ENCODE results near the gene TMEM131.

TMEM131 gene

GRCh38 chr2:97983134-97983533 is 12.6 kb downstream of the TMEM131 start:
- no peaks in the 10 kb centered on the region for H3K27me3 ChIP-seq (replicated peaks; ENCODE audit: control insufficient read depth, insufficient read depth, low read length)
- H3K36me3 ChIP-seq (ENCODE audit: control insufficient read depth, insufficient read depth, low read length) = no peaks in the 10 kb centered on the region; the same call in 1 of the 2 replicates
- no peak for DNase-seq (ENCODE audit: extremely low read depth, insufficient read length)
- TF ChIP-seq CTCF (IDR thresholded peaks at IDR 0.05; ENCODE audit: insufficient read depth, low read length, poor library complexity, severe bottlenecking) = no peak
- H3K4me3 ChIP-seq (replicated peaks; ENCODE audit: low read depth, low read length) = no peak overlapping the region

- no peak for TF ChIP-seq CTCF (IDR thresholded peaks at IDR 0.05; ENCODE audit: insufficient read depth, low read length, poor library complexity, severe bottlenecking)
- DNase-seq (ENCODE audit: extremely low read depth, insufficient read length) = no peak
- Histone ChIP-seq H3K4me3 (replicated peaks; ENCODE audit: low read depth, low read length) (no peak overlapping the region), H3K36me3 (ENCODE audit: control insufficient read depth, insufficient read depth, low read length) (no peaks in the 10 kb centered on the region; the same call in 1 of the 2 replicates), H3K27me3 (replicated peaks; ENCODE audit: control insufficient read depth, insufficient read depth, low read length) (no peaks in the 10 kb centered on the region)
Measured at GRCh38 chr2:97982621-97983020, 13.1 kb downstream of the TMEM131 start.

- H3K36me3 ChIP-seq (ENCODE audit: control insufficient read depth, insufficient read depth, low read length) = no peaks in the 10 kb centered on the region; the same call in 1 of the 2 replicates
- no peak overlapping the region for H3K4me3 ChIP-seq (replicated peaks; ENCODE audit: low read depth, low read length)
- no peaks in the 10 kb centered on the region for H3K27me3 ChIP-seq (replicated peaks; ENCODE audit: control insufficient read depth, insufficient read depth, low read length)
- TF ChIP-seq CTCF (IDR thresholded peaks at IDR 0.05; ENCODE audit: insufficient read depth, low read length, poor library complexity, severe bottlenecking) = no peak
- DNase-seq (ENCODE audit: extremely low read depth, insufficient read length) = no peak
Measured at GRCh38 chr2:97981961-97982360, 13.8 kb downstream of the TMEM131 start.

GRCh38 chr2:97979904-97980303 is 15.8 kb downstream of the TMEM131 start:
- TF ChIP-seq CTCF (IDR thresholded peaks at IDR 0.05; ENCODE audit: insufficient read depth, low read length, poor library complexity, severe bottlenecking) = no peak
- no peak for DNase-seq (ENCODE audit: extremely low read depth, insufficient read length)
- H3K4me3 ChIP-seq (replicated peaks; ENCODE audit: low read depth, low read length) = no peak overlapping the region
- no peaks in the 10 kb centered on the region; the same call in 1 of the 2 replicates for H3K36me3 ChIP-seq (ENCODE audit: control insufficient read depth, insufficient read depth, low read length)
- H3K27me3 ChIP-seq (replicated peaks; ENCODE audit: control insufficient read depth, insufficient read depth, low read length) = no peaks in the 10 kb centered on the region

- DNase-seq (ENCODE audit: extremely low read depth, insufficient read length) = no peak
- H3K36me3 ChIP-seq (ENCODE audit: control insufficient read depth, insufficient read depth, low read length) = no peaks in the 10 kb centered on the region; the same call in 1 of the 2 replicates
- H3K4me3 ChIP-seq (replicated peaks; ENCODE audit: low read depth, low read length) = no peak overlapping the region
- no peak for TF ChIP-seq CTCF (IDR thresholded peaks at IDR 0.05; ENCODE audit: insufficient read depth, low read length, poor library complexity, severe bottlenecking)
- H3K27me3 ChIP-seq (replicated peaks; ENCODE audit: control insufficient read depth, insufficient read depth, low read length) = no peaks in the 10 kb centered on the region
Measured at GRCh38 chr2:97974471-97974870, 21.3 kb downstream of the TMEM131 start.

All from GM06990 (cell line).